GM19395 (cell line): ENCODE measurements around the gene MCC.
A peak's percentile ranks its signal among the peaks of the same experiment; 100 is the strongest.

Experiments
- ATAC-seq: cut with Tn5 transposase; IDR thresholded peaks from one replicate; pipeline ENCODE4 v1.9.1; 2021; ENCODE audit warnings: mild to moderate bottlenecking, moderate library complexity; ENCODE audit not compliant: unreplicated experiment

The MCC gene

GRCh38 chr5:113487781-113488644 lies at the start of gene MCC:
Gene MCC, minus strand, starts transcription at chr5:113488453.
- ATAC-seq = peak; percentile 44

- ATAC-seq = no peak
Observed at GRCh38 chr5:113531481-113532159, 43.4 kb upstream of the MCC start.

DNA sequence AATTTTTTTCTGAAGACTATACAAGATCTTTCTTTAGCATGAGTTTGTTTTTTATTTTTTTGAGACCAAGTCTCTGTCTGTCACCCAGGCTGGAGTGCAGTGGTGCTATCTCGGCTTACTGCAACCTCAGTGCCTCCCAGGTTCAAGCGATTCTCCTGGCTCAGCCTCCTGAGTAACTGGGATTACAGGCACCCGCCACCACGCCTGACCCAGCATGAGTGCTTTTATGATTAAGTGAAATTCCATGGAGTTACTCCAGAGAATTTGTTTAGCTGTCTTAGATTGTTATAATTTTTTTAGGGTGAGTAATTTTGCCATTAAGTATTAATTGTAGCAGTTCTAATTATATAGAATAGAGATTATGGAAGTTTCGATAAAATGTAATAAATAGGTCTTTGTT lies 39.5 kb upstream of the MCC start:
- no peak for ATAC-seq

DNA sequence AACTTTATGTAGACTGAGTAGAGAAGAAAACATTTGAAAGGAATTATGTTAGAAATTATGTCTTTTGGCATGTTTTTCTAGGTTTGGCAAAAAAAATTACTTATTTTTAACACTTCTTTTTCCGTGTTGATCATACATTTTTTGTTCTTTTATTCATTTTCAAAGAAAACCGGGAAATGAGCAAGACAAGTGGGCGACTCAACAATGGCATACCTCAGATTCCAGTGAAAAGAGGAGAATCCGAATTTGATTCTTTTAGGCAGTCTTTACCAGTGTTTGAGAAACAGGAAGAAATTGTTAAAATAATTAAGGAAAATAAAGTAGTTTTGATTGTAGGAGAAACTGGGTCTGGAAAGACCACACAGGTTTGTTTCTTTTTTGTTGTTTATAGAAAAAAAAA lies 38.2 kb upstream of the MCC start:
- ATAC-seq = no peak

DNA sequence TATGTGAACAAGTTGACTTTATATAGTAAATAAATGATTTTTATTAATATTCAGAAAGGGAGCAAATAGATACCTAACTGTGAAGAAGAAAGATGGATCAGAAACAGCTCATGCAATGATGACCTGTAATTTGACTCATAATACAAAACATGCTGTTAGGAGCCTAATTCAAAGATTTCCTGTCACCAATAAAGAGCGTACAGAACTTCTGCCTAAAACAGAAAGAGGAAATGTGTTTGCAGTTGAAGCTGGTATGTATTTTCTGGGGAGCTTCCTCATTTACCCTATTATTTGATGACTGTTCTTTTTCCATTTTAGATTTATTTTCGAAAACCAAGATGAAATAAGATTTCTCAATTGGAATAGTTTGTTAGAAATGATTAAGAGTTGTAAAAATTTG lies 36.7 kb upstream of the MCC start:
- peak; percentile 72 for ATAC-seq

GRCh38 chr5:113523168-113523567 lies 34.9 kb upstream of the MCC start:
- ATAC-seq = no peak

DNA sequence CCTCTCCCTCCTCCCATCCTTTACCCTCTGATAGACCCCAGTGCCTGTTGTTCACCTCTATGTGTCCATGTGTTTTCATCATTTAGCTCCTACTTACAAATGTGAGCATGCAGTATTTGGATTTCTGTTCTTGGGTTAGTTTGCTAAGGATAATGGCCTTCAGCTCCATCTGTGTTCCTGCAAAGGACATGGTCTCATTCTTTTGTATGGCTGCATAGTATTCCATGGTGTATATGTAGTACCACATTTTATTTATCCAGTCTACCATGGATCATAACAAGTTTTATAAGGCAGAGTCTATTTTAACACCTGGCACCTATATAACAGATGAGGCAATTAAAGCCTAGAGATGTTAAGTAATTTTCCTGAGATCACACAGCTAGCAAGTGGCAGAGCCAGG lies 32.6 kb upstream of the MCC start:
- no peak for ATAC-seq

DNA sequence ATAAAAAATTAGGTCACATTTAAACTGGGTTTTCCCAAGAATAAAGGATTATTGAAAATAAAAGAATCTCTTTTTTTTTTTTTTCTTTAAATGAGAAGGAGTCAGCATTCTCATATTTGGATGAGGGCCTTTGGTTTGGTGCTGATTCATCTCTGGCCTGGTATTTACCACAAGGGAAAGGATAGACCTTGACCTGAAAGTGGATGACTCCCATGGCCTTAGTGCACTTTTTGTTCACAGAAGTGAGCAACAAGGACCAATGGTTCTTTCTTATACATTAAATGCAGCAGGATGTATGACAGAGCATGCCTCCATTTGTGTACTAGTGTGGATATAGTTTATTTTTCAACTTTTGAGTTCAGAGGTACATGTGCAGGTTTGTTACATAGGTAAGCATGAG lies 32.2 kb upstream of the MCC start:
- ATAC-seq = peak; percentile 70

- no peak for ATAC-seq
Observed at GRCh38 chr5:113519412-113519811, 31.2 kb upstream of the MCC start.

GRCh38 chr5:113518884-113519283 lies 30.6 kb upstream of the MCC start:
- ATAC-seq = no peak

- peak; percentile 2 for ATAC-seq
Observed at GRCh38 chr5:113514289-113514635, 26.0 kb upstream of the MCC start.

- ATAC-seq = peak; percentile 98
Observed at GRCh38 chr5:113513384-113514288, 25.4 kb upstream of the MCC start, which contains the start of gene YTHDC2. Gene YTHDC2, plus strand, starts transcription at chr5:113513694. Its CDS starts 202 bp downstream, at chr5:113513896.

- no peak for ATAC-seq
Observed at GRCh38 chr5:113512341-113512740, 24.1 kb upstream of the MCC start.

GRCh38 chr5:113510836-113511451 lies 22.7 kb upstream of the MCC start:
- ATAC-seq = no peak

DNA sequence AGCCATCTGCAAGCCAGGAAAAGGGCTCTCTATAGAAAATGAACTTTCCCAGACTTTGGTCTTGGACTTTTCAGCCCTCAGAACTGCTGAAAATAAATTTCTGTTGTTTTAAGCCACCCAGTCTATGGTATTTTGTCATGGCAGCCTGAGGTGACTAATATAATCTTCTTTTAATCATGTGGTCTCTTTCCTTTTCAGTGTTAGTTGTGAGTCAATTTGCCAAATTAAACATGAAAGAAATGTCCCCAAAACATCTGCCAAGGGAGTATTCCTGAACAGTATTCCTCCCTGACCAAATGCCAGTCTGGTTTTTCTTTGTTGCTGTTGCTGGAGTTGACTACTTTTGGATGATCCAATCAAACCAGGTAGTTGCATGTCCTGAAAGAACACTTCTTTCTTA lies 20.5 kb upstream of the MCC start:
- no peak for ATAC-seq

DNA sequence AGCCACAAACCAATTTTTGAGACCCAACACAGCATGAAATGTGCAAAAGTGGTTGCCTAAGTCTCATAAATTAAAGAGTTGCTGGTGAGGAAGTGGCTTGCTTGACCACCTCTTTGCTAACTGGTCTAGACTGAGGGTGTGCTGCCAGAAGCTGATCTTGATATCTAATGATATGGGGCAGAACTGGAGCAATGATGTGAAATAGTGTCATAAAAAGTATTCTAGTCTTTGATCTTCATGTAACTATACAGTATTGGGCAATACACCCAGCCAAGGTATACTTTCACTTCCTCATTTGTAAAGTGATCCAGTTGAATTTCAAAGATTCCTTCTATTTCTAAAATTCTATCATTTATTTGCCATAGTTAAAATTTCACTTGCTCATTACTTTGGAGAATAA lies 19.3 kb upstream of the MCC start:
- ATAC-seq = no peak

DNA sequence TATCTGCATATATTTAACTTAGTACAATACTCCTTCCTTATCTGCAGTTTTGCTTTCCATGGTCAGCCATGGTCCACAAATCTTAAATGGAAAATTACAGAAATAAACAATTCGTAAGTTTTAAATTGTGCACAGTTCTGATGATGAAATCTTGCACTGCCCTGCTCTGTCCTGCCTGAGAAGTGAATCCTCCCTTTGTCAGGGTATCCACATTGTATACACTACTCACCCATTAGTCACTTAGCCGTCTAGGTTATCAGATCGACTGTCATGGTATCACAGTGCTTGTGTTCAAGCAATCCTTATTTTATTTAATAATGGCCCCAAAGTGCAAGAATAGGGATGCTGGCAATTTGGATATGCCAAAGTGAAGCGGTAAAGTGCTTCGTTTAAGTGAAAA lies 16.9 kb upstream of the MCC start:
- no peak for ATAC-seq

DNA sequence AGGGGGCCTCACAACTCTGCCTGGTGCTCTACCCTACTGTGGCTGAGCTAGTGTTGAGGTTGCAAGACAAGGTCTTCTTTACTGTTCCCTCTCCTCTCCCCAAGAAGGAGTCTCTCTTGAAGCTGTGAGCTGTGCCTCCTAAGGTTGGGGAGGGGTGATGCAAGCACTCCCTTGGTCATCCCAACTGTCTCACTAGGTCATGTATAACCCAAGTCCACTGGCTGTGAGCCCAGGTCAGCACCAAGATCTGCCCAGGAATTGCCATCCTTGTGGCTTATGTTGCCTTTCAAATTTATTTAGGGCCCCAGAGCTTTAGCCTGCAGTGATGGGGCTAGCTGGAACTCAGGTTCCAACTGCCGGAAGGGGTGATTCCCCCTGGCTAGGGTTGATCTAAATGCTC lies 14.9 kb upstream of the MCC start:
- no peak for ATAC-seq

GRCh38 chr5:113502073-113502472 lies 13.8 kb upstream of the MCC start:
- no peak for ATAC-seq

GRCh38 chr5:113495422-113495841 lies 7.2 kb upstream of the MCC start:
- no peak for ATAC-seq

DNA sequence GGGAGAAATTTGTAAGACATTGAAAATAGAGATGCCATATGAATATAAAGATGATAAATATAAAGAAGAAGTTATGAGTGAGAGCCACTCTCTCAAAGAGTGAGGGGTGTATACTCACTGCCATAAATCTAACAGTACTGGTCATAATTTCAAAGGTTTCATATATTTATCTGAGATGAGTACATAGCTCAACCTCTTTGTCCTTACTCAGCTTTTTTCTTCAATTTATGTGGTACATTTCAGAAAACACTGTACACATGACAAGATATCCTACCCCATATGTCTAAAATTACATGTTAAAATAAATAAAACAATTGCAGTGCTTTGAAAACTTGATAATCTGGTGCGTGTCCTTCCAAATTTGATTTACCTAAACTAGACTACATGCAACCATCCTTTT lies 5.2 kb upstream of the MCC start:
- ATAC-seq = no peak
